HG03575 (cell line): ENCODE data around the gene RHOXF1.
"Not testable (repeated sequence)": the region's sequence is repeated elsewhere in the genome, so short reads cannot be mapped to it uniquely, and the experiment has no call there.

Experiments used
- ATAC-seq: cut with Tn5 transposase; IDR thresholded peaks from one replicate; pipeline ENCODE4 v1.9.1; 2021; ENCODE audit not compliant: unreplicated experiment, insufficient number of reproducible peaks, low FRiP score; ENCODE audit errors: extremely low read depth

RHOXF1 gene

GRCh38 chrX:120090208-120090607 lies 25.5 kb downstream of the RHOXF1 start:
- no peak for ATAC-seq

DNA sequence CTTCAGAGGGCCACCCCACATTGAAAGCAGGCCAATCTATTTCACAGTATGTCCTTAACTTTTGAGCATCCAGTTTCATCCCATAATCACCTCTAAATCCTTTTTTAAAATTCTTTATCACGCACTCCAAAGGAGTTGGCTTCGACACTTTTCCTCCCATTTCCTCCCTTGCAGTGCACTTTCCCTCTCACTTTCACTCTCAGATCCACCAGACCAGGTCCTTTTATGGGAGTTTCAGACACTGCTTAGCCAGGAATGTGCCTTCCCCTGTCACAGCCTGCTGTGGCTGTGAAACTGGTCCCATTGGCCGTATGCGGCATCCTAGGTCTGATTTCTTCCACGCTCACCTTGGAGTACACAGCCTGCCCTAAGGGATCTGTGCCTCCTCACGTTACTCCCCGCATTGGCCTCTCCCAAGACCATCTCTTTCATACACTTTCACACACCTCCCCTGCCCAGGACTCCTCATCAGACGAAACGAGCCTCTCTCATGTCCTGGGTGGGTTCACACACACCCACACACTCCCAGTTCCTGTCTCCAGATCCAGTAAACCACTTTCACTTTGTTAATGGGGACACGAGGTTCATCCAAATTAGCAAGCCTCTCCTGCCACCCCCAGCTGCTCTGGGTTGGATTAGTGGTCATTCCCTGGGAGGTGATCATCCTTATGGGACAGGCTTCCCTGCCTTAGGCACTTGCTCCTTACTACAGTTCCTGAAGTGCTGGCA lies 28.3 kb downstream of the RHOXF1 start:
- no peak for ATAC-seq

- not testable (repeated sequence) for ATAC-seq
Observed at GRCh38 chrX:120085553-120086185, 30.0 kb downstream of the RHOXF1 start.

DNA sequence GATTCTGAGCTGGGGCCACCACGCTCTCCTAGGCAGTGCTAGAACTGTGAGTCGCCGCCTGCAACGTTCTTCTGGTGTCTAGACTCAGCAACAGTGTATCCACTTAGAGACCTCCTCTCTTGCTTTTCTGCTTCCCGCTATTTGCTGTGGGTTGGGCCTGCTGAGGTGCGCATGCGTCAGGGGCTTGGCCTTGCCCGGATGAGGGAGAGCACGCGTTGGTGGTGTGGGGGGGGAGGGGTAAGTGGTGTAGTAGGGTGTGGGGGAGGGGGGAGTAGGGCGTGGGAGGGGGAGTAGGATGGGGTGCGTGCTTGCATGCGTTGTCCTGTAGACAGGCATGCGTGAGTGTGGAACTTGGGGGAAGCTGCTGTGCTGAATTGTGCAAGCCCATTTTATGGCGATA lies 38.1 kb downstream of the RHOXF1 start, which contains the start of gene RHOXF2B:
Gene RHOXF2B, minus strand, starts transcription at position 101 of the 400 bp plus-strand sequence. CDS start 138 bp downstream, outside the sequence.
- not testable (repeated sequence) for ATAC-seq

GRCh38 chrX:120066169-120066568 lies 49.5 kb downstream of the RHOXF1 start:
- ATAC-seq: not testable (repeated sequence)
